NT2/D1 (cell line): ENCODE measurements around the gene CFAP107.

Experiments
- DNase-seq: peaks from one replicate; pipeline ENCODE4 v3.0.0-alpha.2; 2011; ENCODE audit warnings: low read depth, low spot score
- H3K27me3 ChIP-seq: 2 replicates; pipeline ENCODE4 v1.6.0; 2011; ENCODE audit warnings: mild to moderate bottlenecking; ENCODE audit not compliant: insufficient read length, insufficient read depth
- H3K36me3 ChIP-seq: 2 replicates; pipeline ENCODE4 v1.6.1; 2011; ENCODE audit warnings: mild to moderate bottlenecking, low read length, mixed read lengths; ENCODE audit not compliant: insufficient read depth, insufficient read length
- H3K4me1 ChIP-seq: 2 replicates; pipeline ENCODE4 v1.5.1; 2011; ENCODE audit not compliant: insufficient read depth, insufficient read length
- H3K4me3 ChIP-seq: 2 replicates; pipeline ENCODE4 v1.5.1; 2011; ENCODE audit warnings: low read depth; ENCODE audit not compliant: insufficient read length
- H3K9ac ChIP-seq: 2 replicates; pipeline ENCODE4 v1.6.0; 2011; ENCODE audit warnings: low read depth; ENCODE audit not compliant: insufficient read length
- H3K9me3 ChIP-seq: 2 replicates; pipeline ENCODE4 v1.5.1; 2011; ENCODE audit warnings: mild to moderate bottlenecking, low read length; ENCODE audit not compliant: insufficient read depth
- SUZ12 ChIP-seq: IDR thresholded peaks from 2 replicates; pipeline ENCODE4 v1.6.1; 2011; ENCODE audit not compliant: insufficient read length, insufficient read depth; ENCODE audit errors: extremely low read depth
- YY1 ChIP-seq: IDR thresholded peaks from 2 replicates; pipeline ENCODE4 v1.6.1; 2011; ENCODE audit not compliant: insufficient read length, insufficient read depth
- ZNF274 ChIP-seq: IDR thresholded peaks from 2 replicates; pipeline ENCODE4 v1.6.1; 2011; ENCODE audit warnings: mild to moderate bottlenecking, low read depth, low read length

CFAP107 gene

GRCh38 chr1:12745992-12746323, at the start of gene CFAP107:
CFAP107 (plus strand) TSS chr1:12746200; CDS start chr1:12746431, 231 bp downstream.
- Histone ChIP-seq H3K27me3 (no peaks in the 10 kb centered on the region), H3K4me1 (no peaks in the 10 kb centered on the region)
- TF ChIP-seq SUZ12 (no peak), YY1 (no peak), ZNF274 (no peak)

GRCh38 chr1:12696658-12697057, 49.3 kb upstream of the CFAP107 start:
- H3K4me3 ChIP-seq, result no peak overlapping the region
- DNase-seq, result no peak
- no peaks in the 10 kb centered on the region for H3K36me3 ChIP-seq
- H3K9ac ChIP-seq, result no peak overlapping the region
- H3K27me3 ChIP-seq, result no peaks in the 10 kb centered on the region
- no peaks in the 10 kb centered on the region for H3K4me1 ChIP-seq
- no peak for TF ChIP-seq ZNF274
- TF ChIP-seq YY1, result no peak
- TF ChIP-seq SUZ12, result no peak
- no peaks in the 10 kb centered on the region for H3K9me3 ChIP-seq

More at GRCh38 chr1:12745992-12746323, at the start of gene CFAP107:
- H3K9ac ChIP-seq, result no peak within 1 kb of the TSS
- peaks cover 8% of the 10 kb centered on the region; the same call in 1 of the 2 replicates for H3K9me3 ChIP-seq
- DNase-seq, result no peak
- H3K36me3 ChIP-seq, result no peaks in the 10 kb centered on the region
- no peak within 1 kb of the TSS for H3K4me3 ChIP-seq

- H3K9ac ChIP-seq, result no peak overlapping the region
- TF ChIP-seq ZNF274 (no peak), SUZ12 (no peak)
Measured at GRCh38 chr1:12697397-12697796, 48.6 kb upstream of the CFAP107 start.

GRCh38 chr1:12703821-12704451, 42.1 kb upstream of the CFAP107 start:
- TF ChIP-seq SUZ12, result no peak
- TF ChIP-seq YY1, result no peak
- no peak for TF ChIP-seq ZNF274
- no peak for DNase-seq
- Histone ChIP-seq H3K9me3 (peaks cover 32% of the 10 kb centered on the region; the same call in 1 of the 2 replicates), H3K4me1 (no peaks in the 10 kb centered on the region), H3K36me3 (no peaks in the 10 kb centered on the region), H3K4me3 (no peak overlapping the region), H3K9ac (no peak overlapping the region), H3K27me3 (no peaks in the 10 kb centered on the region)

More at GRCh38 chr1:12697397-12697796, 48.6 kb upstream of the CFAP107 start:
- no peak for DNase-seq
- H3K4me1 ChIP-seq, result no peaks in the 10 kb centered on the region
- no peaks in the 10 kb centered on the region for H3K36me3 ChIP-seq
- H3K27me3 ChIP-seq, result no peaks in the 10 kb centered on the region
- H3K4me3 ChIP-seq, result no peak overlapping the region
- H3K9me3 ChIP-seq, result peaks cover 1% of the 10 kb centered on the region; the same call in 1 of the 2 replicates

GRCh38 chr1:12706061-12706460, 39.9 kb upstream of the CFAP107 start:
- H3K4me3 ChIP-seq, result no peak overlapping the region
- no peaks in the 10 kb centered on the region for H3K27me3 ChIP-seq
- H3K9ac ChIP-seq, result no peak overlapping the region
- TF ChIP-seq YY1, result no peak
- no peak for TF ChIP-seq ZNF274
- no peak for TF ChIP-seq SUZ12
- peaks cover 41% of the 10 kb centered on the region; the same call in 1 of the 2 replicates for H3K9me3 ChIP-seq
- no peaks in the 10 kb centered on the region for H3K4me1 ChIP-seq
- no peaks in the 10 kb centered on the region for H3K36me3 ChIP-seq
- DNase-seq, result no peak

GRCh38 chr1:12708396-12709090, 37.5 kb upstream of the CFAP107 start:
- TF ChIP-seq ZNF274 (no peak), SUZ12 (no peak), YY1 (no peak)

GRCh38 chr1:12709091-12709491, 36.9 kb upstream of the CFAP107 start:
- no peaks in the 10 kb centered on the region for H3K27me3 ChIP-seq
- no peaks in the 10 kb centered on the region for H3K4me1 ChIP-seq
- no peaks in the 10 kb centered on the region for H3K36me3 ChIP-seq
- no peak overlapping the region for H3K9ac ChIP-seq
- H3K9me3 ChIP-seq, result peaks cover 23% of the 10 kb centered on the region; the same call in 1 of the 2 replicates
- H3K4me3 ChIP-seq, result no peak overlapping the region
- DNase-seq, result no peak
- TF ChIP-seq YY1, result no peak
- TF ChIP-seq SUZ12, result no peak

More at GRCh38 chr1:12708396-12709090, 37.5 kb upstream of the CFAP107 start:
- no peaks in the 10 kb centered on the region for H3K4me1 ChIP-seq
- peaks cover 28% of the 10 kb centered on the region; the same call in 1 of the 2 replicates for H3K9me3 ChIP-seq
- H3K36me3 ChIP-seq, result no peaks in the 10 kb centered on the region
- H3K9ac ChIP-seq, result no peak overlapping the region
- no peaks in the 10 kb centered on the region for H3K27me3 ChIP-seq
- H3K4me3 ChIP-seq, result no peak overlapping the region
- no peak for DNase-seq
